Islet of Langerhans (tissue), 1 donor: ENCODE data around the gene CBR3.

Source experiments
- FAIRE-seq: peaks from one replicate; lab custom pipeline; 2011; peaks lifted over from hg19 to GRCh38; lab: Jason Lieb, UNC

Gene CBR3

GRCh38 chr21:36186081-36186480 is 51.2 kb downstream of the CBR3 start:
- FAIRE-seq: no peak

- FAIRE-seq: no peak
These were observed 51.9 kb downstream of the CBR3 start for GRCh38 chr21:36186506-36187399.

- FAIRE-seq: no peak
These were observed 53.3 kb downstream of the CBR3 start for GRCh38 chr21:36188081-36188681.

GRCh38 chr21:36188937-36189336 is 54.1 kb downstream of the CBR3 start:
- FAIRE-seq: no peak

- no peak for FAIRE-seq
These were observed 55.9 kb downstream of the CBR3 start for GRCh38 chr21:36190736-36191135.

GRCh38 chr21:36193200-36193599 is 58.3 kb downstream of the CBR3 start:
- FAIRE-seq: no peak

- no peak for FAIRE-seq
These were observed 59.1 kb downstream of the CBR3 start for GRCh38 chr21:36194024-36194423.

- FAIRE-seq: no peak
These were observed 60.7 kb downstream of the CBR3 start for GRCh38 chr21:36195613-36196012.
